ENCODE measurements around the gene SHPK. TPM values are rescaled to one million over a fixed set of nuclear protein-coding genes. Genes with fewer than 3 reads are reported as not detected.

Gene SHPK
- total and polyA plus RNA-seq, 9 of the 15 experiments (the other 6 are each of a cell fraction or from before 2014, with no cell fraction given) = 2.5 to 16.3 (median 11.8) TPM

GRCh38 chr17:3636154-3636907 is at the start of gene SHPK, which contains the start of gene CTNS (continued):
- TF ChIP-seq, protein P1, sequence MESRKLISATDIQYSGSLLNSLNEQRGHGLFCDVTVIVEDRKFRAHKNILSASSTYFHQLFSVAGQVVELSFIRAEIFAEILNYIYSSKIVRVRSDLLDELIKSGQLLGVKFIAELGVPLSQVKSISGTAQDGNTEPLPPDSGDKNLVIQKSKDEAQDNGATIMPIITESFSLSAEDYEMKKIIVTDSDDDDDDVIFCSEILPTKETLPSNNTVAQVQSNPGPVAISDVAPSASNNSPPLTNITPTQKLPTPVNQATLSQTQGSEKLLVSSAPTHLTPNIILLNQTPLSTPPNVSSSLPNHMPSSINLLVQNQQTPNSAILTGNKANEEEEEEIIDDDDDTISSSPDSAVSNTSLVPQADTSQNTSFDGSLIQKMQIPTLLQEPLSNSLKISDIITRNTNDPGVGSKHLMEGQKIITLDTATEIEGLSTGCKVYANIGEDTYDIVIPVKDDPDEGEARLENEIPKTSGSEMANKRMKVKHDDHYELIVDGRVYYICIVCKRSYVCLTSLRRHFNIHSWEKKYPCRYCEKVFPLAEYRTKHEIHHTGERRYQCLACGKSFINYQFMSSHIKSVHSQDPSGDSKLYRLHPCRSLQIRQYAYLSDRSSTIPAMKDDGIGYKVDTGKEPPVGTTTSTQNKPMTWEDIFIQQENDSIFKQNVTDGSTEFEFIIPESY (CRISPR knock-in tag; IDR thresholded peaks at IDR 0.05) = no peak
- no peak for TF ChIP-seq NONO (IDR thresholded peaks at IDR 0.05; ENCODE audit: low read depth in 2 of 2, low read length in 1 of 2)
- TF ChIP-seq PHF8 (IDR thresholded peaks at IDR 0.05; ENCODE audit: borderline replicate concordance, low read length) = peak; percentile 71; the same call in 1 of the 2 replicates
- no peak for TF ChIP-seq ELF1 (tag; IDR thresholded peaks at IDR 0.05)
- no peak for TF ChIP-seq ZNF780A (CRISPR knock-in tag; IDR thresholded peaks at IDR 0.05)
- no peak for TF ChIP-seq ASH1L (IDR thresholded peaks at IDR 0.05; ENCODE audit: borderline replicate concordance, low read depth, partially characterized antibody)
- TF ChIP-seq, protein P2, sequence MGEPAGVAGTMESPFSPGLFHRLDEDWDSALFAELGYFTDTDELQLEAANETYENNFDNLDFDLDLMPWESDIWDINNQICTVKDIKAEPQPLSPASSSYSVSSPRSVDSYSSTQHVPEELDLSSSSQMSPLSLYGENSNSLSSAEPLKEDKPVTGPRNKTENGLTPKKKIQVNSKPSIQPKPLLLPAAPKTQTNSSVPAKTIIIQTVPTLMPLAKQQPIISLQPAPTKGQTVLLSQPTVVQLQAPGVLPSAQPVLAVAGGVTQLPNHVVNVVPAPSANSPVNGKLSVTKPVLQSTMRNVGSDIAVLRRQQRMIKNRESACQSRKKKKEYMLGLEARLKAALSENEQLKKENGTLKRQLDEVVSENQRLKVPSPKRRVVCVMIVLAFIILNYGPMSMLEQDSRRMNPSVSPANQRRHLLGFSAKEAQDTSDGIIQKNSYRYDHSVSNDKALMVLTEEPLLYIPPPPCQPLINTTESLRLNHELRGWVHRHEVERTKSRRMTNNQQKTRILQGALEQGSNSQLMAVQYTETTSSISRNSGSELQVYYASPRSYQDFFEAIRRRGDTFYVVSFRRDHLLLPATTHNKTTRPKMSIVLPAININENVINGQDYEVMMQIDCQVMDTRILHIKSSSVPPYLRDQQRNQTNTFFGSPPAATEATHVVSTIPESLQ (CRISPR knock-in tag; IDR thresholded peaks at IDR 0.05) = no peak
- TF ChIP-seq, protein P3, sequence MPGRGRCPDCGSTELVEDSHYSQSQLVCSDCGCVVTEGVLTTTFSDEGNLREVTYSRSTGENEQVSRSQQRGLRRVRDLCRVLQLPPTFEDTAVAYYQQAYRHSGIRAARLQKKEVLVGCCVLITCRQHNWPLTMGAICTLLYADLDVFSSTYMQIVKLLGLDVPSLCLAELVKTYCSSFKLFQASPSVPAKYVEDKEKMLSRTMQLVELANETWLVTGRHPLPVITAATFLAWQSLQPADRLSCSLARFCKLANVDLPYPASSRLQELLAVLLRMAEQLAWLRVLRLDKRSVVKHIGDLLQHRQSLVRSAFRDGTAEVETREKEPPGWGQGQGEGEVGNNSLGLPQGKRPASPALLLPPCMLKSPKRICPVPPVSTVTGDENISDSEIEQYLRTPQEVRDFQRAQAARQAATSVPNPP (IDR thresholded peaks at IDR 0.05; ENCODE audit: borderline replicate concordance, insufficient read depth, insufficient read length) = no peak
- no peak for TF ChIP-seq U2AF2 (optimal IDR thresholded peaks at IDR 0.05; ENCODE audit: low read depth, low read length)
- TF ChIP-seq ATF2 (CRISPR knock-in tag; IDR thresholded peaks at IDR 0.05) = no peak
- no peak for TF ChIP-seq NCOA4 (IDR thresholded peaks at IDR 0.05; ENCODE audit: partially characterized antibody)
- TF ChIP-seq DIDO1 (tag; IDR thresholded peaks at IDR 0.05; ENCODE audit: low read depth) = no peak
- no peak for TF ChIP-seq ZNF592 (IDR thresholded peaks at IDR 0.05)

Data from K562 (cell line).